ENCODE measurements around the gene OR5K1.

The OR5K1 gene

GRCh38 chr3:98482717-98483482 is 19.9 kb downstream of the OR5K1 start:
- no peak for TF ChIP-seq CTCF (IDR thresholded peaks at IDR 0.05; ENCODE audit: control insufficient read depth, insufficient read depth, low read depth, low read length, missing control alignments)
- no peak for DNase-seq (ENCODE audit: low read depth)
- no peak overlapping the region for H3K4me3 ChIP-seq (ENCODE audit: control insufficient read depth, low read depth, low read length)

- no peak for TF ChIP-seq CTCF (IDR thresholded peaks at IDR 0.05; ENCODE audit: control insufficient read depth, insufficient read depth, low read depth, low read length, missing control alignments)
- no peak for DNase-seq (ENCODE audit: low read depth)
- H3K4me3 ChIP-seq (ENCODE audit: control insufficient read depth, low read depth, low read length): no peak overlapping the region
These were observed 20.6 kb downstream of the OR5K1 start for GRCh38 chr3:98483626-98484025.

GRCh38 chr3:98497381-98497780 is 34.4 kb downstream of the OR5K1 start, which contains the start of gene OR5K2:
Gene OR5K2, plus strand, starts transcription at chr3:98497681. Its CDS starts 0 bp downstream, at chr3:98497681.
- TF ChIP-seq CTCF (IDR thresholded peaks at IDR 0.05; ENCODE audit: control insufficient read depth, insufficient read depth, low read depth, low read length, missing control alignments): no peak
- no peak within 1 kb of the TSS for H3K4me3 ChIP-seq (ENCODE audit: control insufficient read depth, low read depth, low read length)
- no peak for DNase-seq (ENCODE audit: low read depth)

- H3K4me3 ChIP-seq (ENCODE audit: control insufficient read depth, low read depth, low read length): no peak overlapping the region
- TF ChIP-seq CTCF (IDR thresholded peaks at IDR 0.05; ENCODE audit: control insufficient read depth, insufficient read depth, low read depth, low read length, missing control alignments): no peak
- DNase-seq (ENCODE audit: low read depth): no peak
These were observed 37.0 kb downstream of the OR5K1 start for GRCh38 chr3:98500019-98500418.

GRCh38 chr3:98501270-98501669 is 38.3 kb downstream of the OR5K1 start:
- no peak for DNase-seq (ENCODE audit: low read depth)
- no peak overlapping the region for H3K4me3 ChIP-seq (ENCODE audit: control insufficient read depth, low read depth, low read length)
- TF ChIP-seq CTCF (IDR thresholded peaks at IDR 0.05; ENCODE audit: control insufficient read depth, insufficient read depth, low read depth, low read length, missing control alignments): no peak

GRCh38 chr3:98501863-98502576 is 39.0 kb downstream of the OR5K1 start:
- DNase-seq (ENCODE audit: low read depth): no peak
- no peak for TF ChIP-seq CTCF (IDR thresholded peaks at IDR 0.05; ENCODE audit: control insufficient read depth, insufficient read depth, low read depth, low read length, missing control alignments)

More at GRCh38 chr3:98501863-98502576, 39.0 kb downstream of the OR5K1 start:
- no peak overlapping the region for H3K4me3 ChIP-seq (ENCODE audit: control insufficient read depth, low read depth, low read length)
